DND-41 (cell line): ENCODE measurements around the gene DPF3.

ENCODE experiments used
- ATAC-seq: fragments of 200-7000 bp; cut with Tn5 transposase; 3 replicates; pipeline ENCODE4 v1.9.1; 2021; ENCODE audit warnings: low read depth; ENCODE audit not compliant: insufficient read depth
- DNase-seq: peaks from one replicate; pipeline ENCODE4 v3.0.0-alpha.2; 2020
- H2AFZ ChIP-seq: 2 replicates; pipeline ENCODE4 v1.6.0; 2012; ENCODE audit warnings: low read depth, low read length
- H3K27ac ChIP-seq: 2 replicates; pipeline ENCODE4 v1.5.1; 2012; ENCODE audit warnings: low read length, inconsistent platforms
- H3K27me3 ChIP-seq: fragments of 200-600 bp; sonication (generic); 2 replicates; pipeline ENCODE4 v1.6.0; 2012; ENCODE audit warnings: low read length, mild to moderate bottlenecking, inconsistent platforms; ENCODE audit not compliant: insufficient read depth, poor library complexity
- H3K36me3 ChIP-seq: 2 replicates; pipeline ENCODE4 v1.5.1; 2012; ENCODE audit warnings: low read length, inconsistent platforms; ENCODE audit not compliant: insufficient read depth
- H3K4me1 ChIP-seq: 2 replicates; pipeline ENCODE4 v1.5.1; 2012; ENCODE audit warnings: mild to moderate bottlenecking, low read length; ENCODE audit not compliant: insufficient read depth
- H3K4me2 ChIP-seq: 2 replicates; pipeline ENCODE4 v1.6.0; 2012; ENCODE audit warnings: mild to moderate bottlenecking, moderate library complexity, low read length, inconsistent platforms; ENCODE audit not compliant: insufficient read depth
- H3K4me3 ChIP-seq, 2 experiments: fragments of 200-600 bp in 1 of 2; shearing (Covaris generic) in 1 of 2; 2 replicates each; pipeline ENCODE4 v1.5.1; 2012 to 2016; ENCODE audit warnings: inconsistent platforms in 2 of 2, low read length in 2 of 2, mild to moderate bottlenecking in 2 of 2, low read depth in 1 of 2, moderate library complexity in 1 of 2
- H3K79me2 ChIP-seq: 2 replicates; pipeline ENCODE4 v1.6.0; 2012; ENCODE audit warnings: low read length, inconsistent platforms; ENCODE audit not compliant: insufficient read depth
- H3K9ac ChIP-seq: 2 replicates; pipeline ENCODE4 v1.6.0; 2012; ENCODE audit warnings: low read depth, mild to moderate bottlenecking, inconsistent platforms, low read length, moderate library complexity
- H3K9me3 ChIP-seq: 2 replicates; pipeline ENCODE4 v1.5.1; 2012; ENCODE audit warnings: low read length, moderate library complexity, mild to moderate bottlenecking, inconsistent platforms; ENCODE audit not compliant: insufficient read depth, severe bottlenecking
- H4K20me1 ChIP-seq: 2 replicates; pipeline ENCODE4 v1.6.0; 2012; ENCODE audit warnings: low read length; ENCODE audit not compliant: insufficient read depth
- EZH2 ChIP-seq: IDR thresholded peaks from 3 replicates; pipeline ENCODE4 v1.6.1; 2012; ENCODE audit warnings: borderline replicate concordance, low read depth, mild to moderate bottlenecking, moderate library complexity, low read length, inconsistent platforms; ENCODE audit not compliant: severe bottlenecking
- TF ChIP-seq, protein P1 (sequence below): IDR thresholded peaks from 2 replicates; pipeline ENCODE4 v1.5.1; 2012; ENCODE audit warnings: borderline replicate concordance, low read length, moderate library complexity, mild to moderate bottlenecking; ENCODE audit not compliant: poor library complexity, severe bottlenecking; ENCODE audit errors: extremely low read depth

The DPF3 gene

GRCh38 chr14:72904840-72905561, 11.1 kb upstream of the DPF3 start:
- H3K79me2 ChIP-seq: no peaks in the 10 kb centered on the region
- no peaks in the 10 kb centered on the region for H3K4me1 ChIP-seq
- H2AFZ ChIP-seq: no peak overlapping the region
- peak; percentile 66 for DNase-seq
- TF ChIP-seq, protein P1, sequence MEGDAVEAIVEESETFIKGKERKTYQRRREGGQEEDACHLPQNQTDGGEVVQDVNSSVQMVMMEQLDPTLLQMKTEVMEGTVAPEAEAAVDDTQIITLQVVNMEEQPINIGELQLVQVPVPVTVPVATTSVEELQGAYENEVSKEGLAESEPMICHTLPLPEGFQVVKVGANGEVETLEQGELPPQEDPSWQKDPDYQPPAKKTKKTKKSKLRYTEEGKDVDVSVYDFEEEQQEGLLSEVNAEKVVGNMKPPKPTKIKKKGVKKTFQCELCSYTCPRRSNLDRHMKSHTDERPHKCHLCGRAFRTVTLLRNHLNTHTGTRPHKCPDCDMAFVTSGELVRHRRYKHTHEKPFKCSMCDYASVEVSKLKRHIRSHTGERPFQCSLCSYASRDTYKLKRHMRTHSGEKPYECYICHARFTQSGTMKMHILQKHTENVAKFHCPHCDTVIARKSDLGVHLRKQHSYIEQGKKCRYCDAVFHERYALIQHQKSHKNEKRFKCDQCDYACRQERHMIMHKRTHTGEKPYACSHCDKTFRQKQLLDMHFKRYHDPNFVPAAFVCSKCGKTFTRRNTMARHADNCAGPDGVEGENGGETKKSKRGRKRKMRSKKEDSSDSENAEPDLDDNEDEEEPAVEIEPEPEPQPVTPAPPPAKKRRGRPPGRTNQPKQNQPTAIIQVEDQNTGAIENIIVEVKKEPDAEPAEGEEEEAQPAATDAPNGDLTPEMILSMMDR: peak; percentile 97
- TF ChIP-seq EZH2: no peak
- peak; percentile 89 for ATAC-seq
- H4K20me1 ChIP-seq: no peaks in the 10 kb centered on the region
- H3K36me3 ChIP-seq: no peaks in the 10 kb centered on the region
- H3K4me3 ChIP-seq: no peak overlapping the region
- H3K27me3 ChIP-seq: no peaks in the 10 kb centered on the region
- no peak overlapping the region for H3K27ac ChIP-seq
- H3K4me2 ChIP-seq: no peak overlapping the region
- H3K9me3 ChIP-seq: no peaks in the 10 kb centered on the region
- H3K9ac ChIP-seq: no peak overlapping the region

GRCh38 chr14:72904218-72904617, 10.3 kb upstream of the DPF3 start:
- H3K79me2 ChIP-seq: no peaks in the 10 kb centered on the region
- no peak overlapping the region for H3K9ac ChIP-seq
- ATAC-seq (no peak), DNase-seq (no peak)
- H3K4me3 ChIP-seq: no peak overlapping the region
- H4K20me1 ChIP-seq: no peaks in the 10 kb centered on the region
- TF ChIP-seq, protein P1: no peak
- H3K4me2 ChIP-seq: no peak overlapping the region
- H3K27me3 ChIP-seq: no peaks in the 10 kb centered on the region
- H3K36me3 ChIP-seq: no peaks in the 10 kb centered on the region
- no peaks in the 10 kb centered on the region for H3K9me3 ChIP-seq
- no peaks in the 10 kb centered on the region for H3K4me1 ChIP-seq
- no peak overlapping the region for H2AFZ ChIP-seq
- H3K27ac ChIP-seq: no peak overlapping the region

DNA sequence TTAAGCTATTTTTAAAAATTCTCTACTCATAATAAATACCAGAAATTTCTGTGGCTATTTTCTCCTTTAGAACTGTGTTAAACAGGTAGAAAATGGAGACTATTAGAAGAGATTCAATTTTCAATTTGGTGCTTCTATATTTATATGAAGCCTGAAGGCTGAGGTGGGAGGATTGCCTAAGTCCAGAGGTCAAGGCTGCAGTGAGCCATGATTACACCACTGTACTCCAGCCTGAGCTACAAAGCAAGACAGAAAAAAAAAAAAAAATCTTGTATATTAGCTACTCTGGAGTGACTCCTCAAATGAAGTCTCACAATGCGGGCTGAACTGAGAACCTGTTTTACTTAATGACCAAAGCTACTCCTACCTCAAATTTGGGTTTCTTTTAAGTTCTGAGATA, 9.8 kb upstream of the DPF3 start:
- no peak for DNase-seq
- Histone ChIP-seq H3K27ac (no peak overlapping the region), H3K36me3 (no peaks in the 10 kb centered on the region), H2AFZ (no peak overlapping the region), H4K20me1 (no peaks in the 10 kb centered on the region), H3K9me3 (no peaks in the 10 kb centered on the region), H3K4me3 (no peak overlapping the region), H3K27me3 (no peaks in the 10 kb centered on the region), H3K4me1 (no peaks in the 10 kb centered on the region), H3K79me2 (no peaks in the 10 kb centered on the region), H3K9ac (no peak overlapping the region), H3K4me2 (no peak overlapping the region)
- no peak for ATAC-seq
- no peak for TF ChIP-seq EZH2
- TF ChIP-seq, protein P1: no peak
